Spleen (tissue), 11 donors: ENCODE data around the gene CLMN. TPM values are rescaled to one million over a fixed set of nuclear protein-coding genes. Genes with fewer than 3 reads are reported as not detected.

Experiments used
- DNase-seq: peaks from one replicate; pipeline ENCODE4 v3.0.0-alpha.2; 2020
- H3K27ac ChIP-seq, 8 donors: fragments of 200-600 bp; sonication (generic) in 7 of 8; 1 replicate in 4 of 8; 2 replicates in 4 of 8; pipeline versions ENCODE4 v1.5.0 to v1.8.0; 2016 to 2021; ENCODE audit warnings: inconsistent platforms in 4 of 8, mild to moderate bottlenecking in 4 of 8, moderate library complexity in 1 of 8
- H3K27me3 ChIP-seq, 7 donors: fragments of 200-600 bp; sonication (generic) in 6 of 7; replicated peaks in 1 of 7; 1 replicate in 4 of 7; 2 replicates in 3 of 7; pipeline versions ENCODE4 v1.5.0 to v1.8.0; 2016 to 2021; ENCODE audit warnings: inconsistent platforms in 3 of 7, mild to moderate bottlenecking in 1 of 7
- H3K36me3 ChIP-seq, 6 donors: fragments of 200-600 bp; sonication (generic) in 5 of 6; 1 replicate in 4 of 6; 2 replicates in 2 of 6; pipeline versions ENCODE4 v1.5.0 to v1.8.0; 2016 to 2021; ENCODE audit warnings: inconsistent platforms in 2 of 6
- H3K4me1 ChIP-seq, 6 donors: fragments of 200-600 bp; sonication (generic) in 5 of 6; 1 replicate in 3 of 6; 2 replicates in 3 of 6; pipeline versions ENCODE4 v1.5.0 to v1.8.0; 2016 to 2021; ENCODE audit warnings: inconsistent platforms in 3 of 6
- H3K4me3 ChIP-seq, 8 donors: fragments of 200-600 bp; sonication (generic) in 7 of 8; 1 replicate in 4 of 8; 2 replicates in 4 of 8; pipeline versions ENCODE4 v1.5.0 to v1.8.0; 2016 to 2021; ENCODE audit warnings: inconsistent platforms in 4 of 8, mild to moderate bottlenecking in 4 of 8, moderate library complexity in 2 of 8
- H3K9me3 ChIP-seq, 8 donors: fragments of 200-600 bp; sonication (generic) in 7 of 8; 1 replicate in 4 of 8; 2 replicates in 4 of 8; pipeline versions ENCODE4 v1.5.0 to v1.8.0; 2016 to 2021; ENCODE audit warnings: inconsistent platforms in 4 of 8
- POLR2A ChIP-seq, 3 donors: fragments of 450-650 bp; IDR thresholded peaks; one replicate each; pipeline ENCODE4 v1.5.1; 2017; ENCODE audit warnings: antibody characterized with exemption in 3 of 3, mild to moderate bottlenecking in 1 of 3
- POLR2AphosphoS5 ChIP-seq, 3 donors: sonication (generic); formaldehyde crosslinking; IDR thresholded peaks; one replicate each; pipeline ENCODE4 v1.5.1; 2017; ENCODE audit warnings: antibody characterized with exemption in 3 of 3
- WGBS, 5 donors: extraction: QIAGEN DNeasy Blood & Tissue Kit in 3 of 5; methylation state at CpG; one replicate each; pipeline versions ENCODE4 v1.1.5 to v1.1.7; 2013 to 2018; 5-methylcytosine and 5-hydroxymethylcytosine counted together
- intact Hi-C: fragments of 100-400 bp; cut with DNase I; formaldehyde crosslinking; loops from one replicate; pipeline ENCODE4 v1.15.0; 2023; ENCODE audit warnings: low total_unique reads
- polyA plus RNA-seq, 3 donors: library from polyadenylated mRNA; stranded (reverse); fragments of 200-250 nt; gene quantifications; one replicate each; pipeline ENCODE4 v1.2.1, GENCODE V29; 2013
- total RNA-seq, 7 donors: library from RNA; depleted of rRNA in 3 of 7; stranded (reverse); fragments of >200 nt in 3 of 7; fragmentation: NEBNext Ultra II Directional in 4 of 7; extraction: Animal tissue kit (Norgen Biotek cat#: 25700) in 4 of 7; gene quantifications; one replicate each; pipeline versions ENCODE4 v1.1.0 to v1.2.1, GENCODE V29; 2016 to 2021
- TF ChIP-seq, protein P1 (sequence below), 11 experiments: fragments of 200-600 bp in 7 of 11; fragments of 450-650 bp in 4 of 11; sonication (generic) in 4 of 11; IDR thresholded peaks in 8 of 11; conservative IDR thresholded peaks in 3 of 11; 1 replicate in 7 of 11; 2 replicates in 4 of 11; pipeline versions ENCODE4 v1.4.0 to v1.8.0; 2016 to 2021; ENCODE audit warnings: antibody characterized with exemption in 11 of 11, inconsistent platforms in 4 of 11, mild to moderate bottlenecking in 1 of 11
- donor health status: healthy with polysubstance abuse.
- donor health status: DM: no; HTN: no; CAD: no; lungs with moderate emphysema.
- donor health status: DM: no; HTN: no; CAD: no.
- donor health status: Bipolar disorder and iron deficiency.
- donor health status: healthy.
- donor health status: DM: no; HTN: no; CAD: no.
- donor health status: DM: yes; HTN: yes; CAD: no.

The CLMN gene
- total and polyA plus RNA-seq, 10 donors: 2.7 to 21.4 (median 14.8) TPM

- Histone ChIP-seq H3K27ac (no peak overlapping the region), H3K4me3 (no peak overlapping the region), H3K4me1 (no peaks in the 10 kb centered on the region), H3K27me3 (no peaks in the 10 kb centered on the region), H3K36me3 (no peaks in the 10 kb centered on the region), H3K9me3 (no peaks in the 10 kb centered on the region)
- no peak for DNase-seq
- intact Hi-C loops: no loop called here
- TF ChIP-seq POLR2A (IDR thresholded peaks at IDR 0.05): no peak
- TF ChIP-seq, protein P1, sequence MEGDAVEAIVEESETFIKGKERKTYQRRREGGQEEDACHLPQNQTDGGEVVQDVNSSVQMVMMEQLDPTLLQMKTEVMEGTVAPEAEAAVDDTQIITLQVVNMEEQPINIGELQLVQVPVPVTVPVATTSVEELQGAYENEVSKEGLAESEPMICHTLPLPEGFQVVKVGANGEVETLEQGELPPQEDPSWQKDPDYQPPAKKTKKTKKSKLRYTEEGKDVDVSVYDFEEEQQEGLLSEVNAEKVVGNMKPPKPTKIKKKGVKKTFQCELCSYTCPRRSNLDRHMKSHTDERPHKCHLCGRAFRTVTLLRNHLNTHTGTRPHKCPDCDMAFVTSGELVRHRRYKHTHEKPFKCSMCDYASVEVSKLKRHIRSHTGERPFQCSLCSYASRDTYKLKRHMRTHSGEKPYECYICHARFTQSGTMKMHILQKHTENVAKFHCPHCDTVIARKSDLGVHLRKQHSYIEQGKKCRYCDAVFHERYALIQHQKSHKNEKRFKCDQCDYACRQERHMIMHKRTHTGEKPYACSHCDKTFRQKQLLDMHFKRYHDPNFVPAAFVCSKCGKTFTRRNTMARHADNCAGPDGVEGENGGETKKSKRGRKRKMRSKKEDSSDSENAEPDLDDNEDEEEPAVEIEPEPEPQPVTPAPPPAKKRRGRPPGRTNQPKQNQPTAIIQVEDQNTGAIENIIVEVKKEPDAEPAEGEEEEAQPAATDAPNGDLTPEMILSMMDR (IDR thresholded peaks at IDR 0.05 in 8 of 11, conservative IDR thresholded peaks at IDR 0.05 in 3 of 11): no peak
- no peak for TF ChIP-seq POLR2AphosphoS5 (IDR thresholded peaks at IDR 0.05)
Measured at GRCh38 chr14:95246870-95247269, 72.8 kb downstream of the CLMN start.

DNA sequence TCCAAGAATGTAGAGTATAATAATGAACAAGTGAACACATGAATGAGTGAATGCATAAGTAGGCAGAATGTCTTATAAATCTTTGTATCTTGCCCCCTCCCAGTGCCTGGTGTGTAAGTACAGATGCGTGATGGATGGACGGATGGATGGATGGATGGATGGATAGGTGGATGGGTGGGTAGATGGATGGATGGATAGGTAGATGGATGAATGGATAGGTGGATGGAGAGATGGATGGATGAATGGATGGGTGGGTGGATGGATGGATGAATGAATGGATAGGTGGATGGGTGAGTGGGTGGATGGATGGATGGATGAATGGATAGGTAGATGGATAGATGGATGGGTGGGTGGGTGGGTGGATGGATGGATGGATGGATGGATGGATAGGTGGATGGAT lies 74.4 kb downstream of the CLMN start:
- H3K9me3 ChIP-seq: no peaks in the 10 kb centered on the region
- intact Hi-C loops: no loop called here
- no peaks in the 10 kb centered on the region for H3K36me3 ChIP-seq
- no peaks in the 10 kb centered on the region for H3K27me3 ChIP-seq
- no peak for TF ChIP-seq POLR2AphosphoS5 (IDR thresholded peaks at IDR 0.05)
- TF ChIP-seq POLR2A (IDR thresholded peaks at IDR 0.05): no peak
- TF ChIP-seq, protein P1 (IDR thresholded peaks at IDR 0.05 in 8 of 11, conservative IDR thresholded peaks at IDR 0.05 in 3 of 11): no peak
- no peak for DNase-seq
- 93 to 100% (median 96%) methylated on average over 2 of the region's 2 CpGs for WGBS, 5 donors
- H3K4me3 ChIP-seq: no peak overlapping the region
- H3K27ac ChIP-seq: no peak overlapping the region
- no peaks in the 10 kb centered on the region for H3K4me1 ChIP-seq

- no peak overlapping the region for H3K4me3 ChIP-seq
- 91 to 94% (median 91%) methylated on average over 3 of the region's 3 CpGs for WGBS, 5 donors
- H3K27ac ChIP-seq: no peak overlapping the region
- TF ChIP-seq POLR2AphosphoS5 (IDR thresholded peaks at IDR 0.05) (no peak), POLR2A (IDR thresholded peaks at IDR 0.05) (no peak)
- TF ChIP-seq, protein P1 (IDR thresholded peaks at IDR 0.05 in 8 of 11, conservative IDR thresholded peaks at IDR 0.05 in 3 of 11): no peak
- H3K27me3 ChIP-seq: no peaks in the 10 kb centered on the region
- no peak for DNase-seq
- intact Hi-C loops: no loop called here
- no peaks in the 10 kb centered on the region for H3K36me3 ChIP-seq
- no peaks in the 10 kb centered on the region for H3K4me1 ChIP-seq
- H3K9me3 ChIP-seq: no peaks in the 10 kb centered on the region
Measured at GRCh38 chr14:95244587-95244986, 75.1 kb downstream of the CLMN start.

DNA sequence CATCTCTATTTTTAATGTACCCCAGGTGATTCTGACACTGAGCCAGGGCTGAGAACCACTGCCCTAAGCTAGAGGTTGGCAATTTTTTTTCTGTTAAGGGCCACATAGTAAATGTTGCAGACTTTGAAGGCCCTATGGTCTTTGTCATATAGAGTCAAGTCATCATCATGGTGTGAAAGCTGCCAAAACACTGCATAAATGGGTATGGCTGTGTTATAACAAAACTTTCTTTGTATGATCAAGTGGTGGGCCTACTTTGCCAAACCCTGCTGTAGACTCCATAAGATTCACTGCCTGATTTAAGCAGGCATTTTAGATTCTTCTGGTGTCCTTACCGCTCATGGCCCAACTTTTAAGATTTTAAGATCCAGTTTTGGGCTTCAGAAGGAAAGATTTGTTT lies 76.8 kb downstream of the CLMN start:
- no peaks in the 10 kb centered on the region for H3K9me3 ChIP-seq
- 83 to 100% (median 97%) methylated on average over 1 of the region's 1 CpG for WGBS, 5 donors
- H3K27ac ChIP-seq: no peak overlapping the region
- no peaks in the 10 kb centered on the region for H3K27me3 ChIP-seq
- H3K36me3 ChIP-seq: no peaks in the 10 kb centered on the region
- DNase-seq: no peak
- no peak overlapping the region for H3K4me3 ChIP-seq
- intact Hi-C loops: no loop called here
- no peaks in the 10 kb centered on the region for H3K4me1 ChIP-seq
- no peak for TF ChIP-seq POLR2A (IDR thresholded peaks at IDR 0.05)
